Measurements from ENCODE around the gene GPX8.

GRCh38 chr5:55172937-55173686, 13.1 kb downstream of the GPX8 start, which contains the start of gene CDC20B:
- TF ChIP-seq POLR2AphosphoS5 (IDR thresholded peaks at IDR 0.05; ENCODE audit: low read depth) (no peak), CTCF (IDR thresholded peaks at IDR 0.05; ENCODE audit: insufficient read depth, low read length) (no peak), GABPA (IDR thresholded peaks at IDR 0.05; ENCODE audit: low read depth) (no peak)

Data from HL-60 (cell line).